Large intestine (tissue), 3 donors: ENCODE data around the gene NLN. TPM values are rescaled to one million over a fixed set of nuclear protein-coding genes. Genes with fewer than 3 reads are reported as not detected.

Experiments
- DNase-seq, 2 donors: peaks; one replicate each; pipeline versions ENCODE4 v3.0.0 to v3.0.0-alpha.2; 2013
- H3K27ac ChIP-seq: one replicate; pipeline ENCODE4 v1.5.1; 2013; ENCODE audit warnings: low read length
- H3K27me3 ChIP-seq: 2 replicates; pipeline ENCODE4 v1.6.1; 2013; ENCODE audit warnings: low read length; ENCODE audit not compliant: control insufficient read depth, insufficient read depth
- H3K36me3 ChIP-seq: 2 replicates; pipeline ENCODE4 v1.6.1; 2013; ENCODE audit warnings: low read length; ENCODE audit not compliant: control insufficient read depth, insufficient read depth
- H3K4me1 ChIP-seq: one replicate; pipeline ENCODE4 v1.6.1; 2013; ENCODE audit warnings: low read length; ENCODE audit not compliant: control insufficient read depth, insufficient read depth
- H3K4me3 ChIP-seq: one replicate; pipeline ENCODE4 v1.5.1; 2013; ENCODE audit warnings: low read length
- H3K9me3 ChIP-seq: one replicate; pipeline ENCODE4 v1.6.1; 2013; ENCODE audit warnings: mild to moderate bottlenecking, low read depth, low read length, moderate library complexity; ENCODE audit not compliant: control insufficient read depth
- WGBS: methylation state at CpG from one replicate; pipeline ENCODE4 v1.1.5; 2013; ENCODE audit warnings: low lambda C conversion rate; ENCODE audit not compliant: insufficient coverage; 5-methylcytosine and 5-hydroxymethylcytosine counted together
- polyA plus RNA-seq: library from polyadenylated mRNA; unstranded; fragments of 120-200 nt; gene quantifications from one replicate; pipeline ENCODE4 v1.2.1, GENCODE V29; 2013

Gene NLN
- polyA plus RNA-seq, 1 donor = 11.8 TPM

- Histone ChIP-seq H3K36me3 (no peaks in the 10 kb centered on the region), H3K4me3 (no peak overlapping the region), H3K4me1 (peaks cover 5% of the 10 kb centered on the region), H3K27ac (no peak overlapping the region), H3K27me3 (no peaks in the 10 kb centered on the region), H3K9me3 (no peaks in the 10 kb centered on the region)
- DNase-seq = no peak
- 100% methylated on average over 1 of the region's 2 CpGs for WGBS
These were observed 28.9 kb downstream of the NLN start for GRCh38 chr5:65750938-65751337.

- Histone ChIP-seq H3K27me3 (no peaks in the 10 kb centered on the region), H3K4me1 (peaks cover 5% of the 10 kb centered on the region), H3K4me3 (no peak overlapping the region), H3K9me3 (no peaks in the 10 kb centered on the region), H3K27ac (no peak overlapping the region), H3K36me3 (no peaks in the 10 kb centered on the region)
- WGBS = 80% methylated on average over 2 of the region's 8 CpGs
- DNase-seq = no peak
These were observed 31.2 kb downstream of the NLN start for GRCh38 chr5:65753189-65753588.

- Histone ChIP-seq H3K36me3 (no peaks in the 10 kb centered on the region), H3K4me3 (no peak overlapping the region), H3K9me3 (no peaks in the 10 kb centered on the region), H3K27me3 (no peaks in the 10 kb centered on the region), H3K27ac (no peak overlapping the region), H3K4me1 (no peaks in the 10 kb centered on the region)
- WGBS = 86% methylated on average over 4 of the region's 4 CpGs
- no peak for DNase-seq
These were observed 36.6 kb downstream of the NLN start for GRCh38 chr5:65758546-65759144.

GRCh38 chr5:65760504-65761275, 38.7 kb downstream of the NLN start:
- no peak overlapping the region for H3K4me3 ChIP-seq
- no peaks in the 10 kb centered on the region for H3K9me3 ChIP-seq
- no peaks in the 10 kb centered on the region for H3K27me3 ChIP-seq
- H3K4me1 ChIP-seq = no peaks in the 10 kb centered on the region
- no CpG with 5 or more reads among the region's 2 CpGs for WGBS
- no peak for DNase-seq
- H3K27ac ChIP-seq = no peak overlapping the region
- no peaks in the 10 kb centered on the region for H3K36me3 ChIP-seq

GRCh38 chr5:65762234-65762633, 40.2 kb downstream of the NLN start:
- H3K4me1 ChIP-seq = no peaks in the 10 kb centered on the region
- H3K9me3 ChIP-seq = no peaks in the 10 kb centered on the region
- no peak overlapping the region for H3K4me3 ChIP-seq
- no peak overlapping the region for H3K27ac ChIP-seq
- no CpG with 5 or more reads among the region's 1 CpG for WGBS
- no peak for DNase-seq
- no peaks in the 10 kb centered on the region for H3K27me3 ChIP-seq
- no peaks in the 10 kb centered on the region for H3K36me3 ChIP-seq

- Histone ChIP-seq H3K4me1 (no peaks in the 10 kb centered on the region), H3K27ac (no peak overlapping the region), H3K27me3 (no peaks in the 10 kb centered on the region), H3K9me3 (no peaks in the 10 kb centered on the region), H3K4me3 (no peak overlapping the region), H3K36me3 (no peaks in the 10 kb centered on the region)
- no peak for DNase-seq
- 100% methylated on average over 1 of the region's 1 CpG for WGBS
These were observed 43.6 kb downstream of the NLN start for GRCh38 chr5:65765582-65765981.

- H3K27ac ChIP-seq = no peak overlapping the region
- no peaks in the 10 kb centered on the region for H3K36me3 ChIP-seq
- DNase-seq = no peak
- H3K4me3 ChIP-seq = no peak overlapping the region
- WGBS = no CpG with 5 or more reads among the region's 2 CpGs
- H3K27me3 ChIP-seq = no peaks in the 10 kb centered on the region
- no peaks in the 10 kb centered on the region for H3K9me3 ChIP-seq
- no peaks in the 10 kb centered on the region for H3K4me1 ChIP-seq
These were observed 44.2 kb downstream of the NLN start for GRCh38 chr5:65766175-65766574.

GRCh38 chr5:65766781-65767180, 44.8 kb downstream of the NLN start:
- Histone ChIP-seq H3K4me3 (no peak overlapping the region), H3K4me1 (no peaks in the 10 kb centered on the region), H3K36me3 (no peaks in the 10 kb centered on the region), H3K9me3 (no peaks in the 10 kb centered on the region), H3K27ac (no peak overlapping the region), H3K27me3 (no peaks in the 10 kb centered on the region)
- no peak for DNase-seq
- whole genome bisulfite sequencing = no CpG with 5 or more reads among the region's 2 CpGs

GRCh38 chr5:65767565-65767964, 45.6 kb downstream of the NLN start:
- WGBS = no CpG with 5 or more reads among the region's 1 CpG
- Histone ChIP-seq H3K4me1 (no peaks in the 10 kb centered on the region), H3K27me3 (no peaks in the 10 kb centered on the region), H3K9me3 (no peaks in the 10 kb centered on the region), H3K27ac (no peak overlapping the region), H3K4me3 (no peak overlapping the region), H3K36me3 (no peaks in the 10 kb centered on the region)
- DNase-seq = no peak

- Histone ChIP-seq H3K27ac (no peak overlapping the region), H3K36me3 (no peaks in the 10 kb centered on the region), H3K27me3 (no peaks in the 10 kb centered on the region), H3K4me3 (no peak overlapping the region), H3K4me1 (no peaks in the 10 kb centered on the region), H3K9me3 (no peaks in the 10 kb centered on the region)
- no CpG with 5 or more reads among the region's 7 CpGs for WGBS
- DNase-seq = no peak
These were observed 46.8 kb downstream of the NLN start for GRCh38 chr5:65768723-65769346.
